Activated gamma-delta T cell treated with anti-CD3 and anti-CD28 coated beads, Interleukin-2, amount 50 U/mL, for 16 hours (primary cell): Measurements from ENCODE around the gene IRS1.
A peak's percentile ranks its signal among the peaks of the same experiment; 100 is the strongest.

ENCODE experiments used
- DNase-seq: peaks from one replicate; pipeline ENCODE4 v3.0.0-alpha.2; 2020; ENCODE audit warnings: low read depth

Gene IRS1

DNA sequence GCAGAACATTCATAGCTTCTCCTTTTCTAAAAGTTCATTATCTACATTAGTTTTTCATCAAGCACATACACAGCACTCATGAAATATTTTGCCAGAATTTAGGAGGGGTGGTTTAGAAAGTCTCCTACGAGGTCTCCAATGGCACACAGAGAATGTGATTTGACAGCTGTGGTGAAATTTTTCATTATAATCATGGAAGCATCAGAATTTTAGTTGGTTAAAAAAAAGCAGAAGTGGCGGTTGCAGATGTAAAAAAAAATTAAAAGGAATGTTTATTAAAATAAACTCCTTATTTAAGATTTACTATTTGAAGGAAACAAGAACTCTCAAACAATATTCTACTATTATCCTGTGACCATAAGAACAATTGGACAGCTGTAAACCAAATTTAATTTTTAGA lies 25.4 kb upstream of the IRS1 start:
- DNase-seq, result no peak

DNA sequence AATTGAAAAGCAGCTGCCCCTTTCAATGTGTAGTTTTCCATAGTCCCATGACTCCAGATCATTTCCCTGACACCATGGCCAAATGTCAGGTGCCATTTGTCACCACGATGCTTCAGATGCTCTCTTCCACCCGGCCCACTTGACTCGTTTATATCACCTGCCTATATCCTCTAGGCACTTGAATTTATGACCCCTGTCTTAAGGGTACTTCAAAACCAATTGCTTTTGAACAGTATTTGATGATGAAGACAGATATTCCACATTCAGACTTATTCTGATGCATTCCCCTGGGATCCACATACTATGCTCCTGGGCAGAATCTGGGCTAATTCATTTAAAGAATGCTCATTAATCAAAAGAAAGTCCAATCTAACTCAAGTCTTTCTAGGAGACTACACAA lies 19.3 kb upstream of the IRS1 start:
- DNase-seq, result no peak

DNA sequence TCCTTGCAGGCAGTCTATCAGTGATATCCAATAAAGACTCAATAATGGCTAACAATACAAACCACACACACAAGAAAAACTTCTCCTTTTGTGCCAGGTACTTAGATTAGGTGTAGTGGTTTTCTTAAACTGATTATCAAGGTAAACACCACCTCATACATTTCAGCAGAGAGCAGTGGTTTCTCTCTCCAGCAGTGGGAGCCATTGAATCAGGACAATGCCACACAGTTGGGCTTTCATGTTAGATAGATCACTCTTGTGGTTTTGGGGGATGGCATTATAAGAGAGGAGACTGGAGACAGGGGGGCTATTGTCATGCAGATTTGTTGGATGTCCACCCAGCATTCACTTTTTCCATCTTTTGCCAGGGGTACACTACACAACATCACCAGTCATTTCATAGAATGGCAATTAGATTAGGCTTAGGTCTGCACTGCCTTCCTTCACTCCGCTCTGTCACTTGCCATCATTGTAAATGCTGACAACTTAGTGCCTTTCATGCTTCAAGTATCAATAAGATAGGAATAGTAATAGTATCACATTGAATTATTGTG lies 13.6 kb upstream of the IRS1 start:
- DNase-seq, result no peak

DNA sequence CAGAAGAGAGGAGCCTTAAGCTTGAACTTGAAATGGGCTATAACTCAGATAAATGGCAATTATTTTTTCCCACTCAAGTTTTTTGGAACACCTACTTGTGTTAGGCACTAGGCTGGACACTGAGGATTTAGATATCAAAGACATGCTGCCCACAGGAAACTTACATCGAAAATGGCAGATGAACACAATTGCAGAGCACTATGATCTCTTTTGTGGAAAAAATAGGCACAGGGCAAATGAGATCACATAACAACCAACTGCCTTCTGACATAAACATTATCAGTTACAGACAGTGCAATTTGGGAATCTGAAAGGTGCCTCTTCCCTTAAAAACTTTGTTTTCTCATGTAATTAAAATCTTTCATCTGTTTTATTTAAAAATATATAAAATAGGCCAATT lies 3.8 kb upstream of the IRS1 start:
- no peak for DNase-seq

- no peak for DNase-seq
Measured at GRCh38 chr2:226802573-226802972, 3.0 kb upstream of the IRS1 start.

DNA sequence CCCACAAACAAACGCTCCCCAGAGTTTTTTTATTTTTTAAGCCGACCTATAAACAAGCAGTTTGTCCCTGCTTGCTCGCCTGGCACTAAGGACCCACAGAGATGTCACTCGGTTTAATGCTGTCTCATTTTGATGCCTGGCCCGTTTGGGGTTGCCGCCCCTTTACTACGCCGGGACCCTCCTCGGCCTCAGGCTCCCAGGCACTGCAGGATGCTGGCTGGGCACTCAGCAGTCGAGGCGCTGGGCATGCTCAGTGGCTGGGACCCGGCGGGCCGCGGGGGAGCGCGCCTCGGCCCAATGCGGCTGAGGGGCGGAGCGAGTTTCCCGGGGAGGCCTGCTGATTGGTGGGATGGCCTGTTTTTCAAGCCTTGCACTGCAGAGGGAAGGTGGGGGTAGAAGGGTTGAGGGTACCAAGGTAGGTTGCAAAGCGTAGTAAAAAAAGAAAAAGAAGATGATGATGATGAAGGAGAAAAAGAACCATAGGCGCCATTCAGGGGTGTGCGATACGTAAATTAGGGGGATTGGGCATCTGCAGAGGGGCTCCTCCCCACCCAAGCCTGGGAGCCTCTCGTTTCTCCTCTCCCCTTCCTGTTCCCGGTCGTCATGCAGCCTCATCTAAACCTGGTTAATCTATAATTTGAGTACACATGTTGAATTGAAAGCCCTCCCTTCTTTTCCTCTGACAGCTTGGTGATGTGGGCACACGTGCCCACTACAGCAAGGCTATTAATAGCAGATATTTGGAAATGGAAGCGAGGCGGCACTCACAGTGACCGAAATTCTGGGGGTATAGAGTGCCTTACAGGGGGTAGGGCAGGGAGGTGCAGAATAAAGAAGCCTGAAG lies 1.5 kb upstream of the IRS1 start:
- DNase-seq, result peak; percentile 65

GRCh38 chr2:226799976-226800940 lies 638 bp upstream of the IRS1 start:
- no peak for DNase-seq

DNA sequence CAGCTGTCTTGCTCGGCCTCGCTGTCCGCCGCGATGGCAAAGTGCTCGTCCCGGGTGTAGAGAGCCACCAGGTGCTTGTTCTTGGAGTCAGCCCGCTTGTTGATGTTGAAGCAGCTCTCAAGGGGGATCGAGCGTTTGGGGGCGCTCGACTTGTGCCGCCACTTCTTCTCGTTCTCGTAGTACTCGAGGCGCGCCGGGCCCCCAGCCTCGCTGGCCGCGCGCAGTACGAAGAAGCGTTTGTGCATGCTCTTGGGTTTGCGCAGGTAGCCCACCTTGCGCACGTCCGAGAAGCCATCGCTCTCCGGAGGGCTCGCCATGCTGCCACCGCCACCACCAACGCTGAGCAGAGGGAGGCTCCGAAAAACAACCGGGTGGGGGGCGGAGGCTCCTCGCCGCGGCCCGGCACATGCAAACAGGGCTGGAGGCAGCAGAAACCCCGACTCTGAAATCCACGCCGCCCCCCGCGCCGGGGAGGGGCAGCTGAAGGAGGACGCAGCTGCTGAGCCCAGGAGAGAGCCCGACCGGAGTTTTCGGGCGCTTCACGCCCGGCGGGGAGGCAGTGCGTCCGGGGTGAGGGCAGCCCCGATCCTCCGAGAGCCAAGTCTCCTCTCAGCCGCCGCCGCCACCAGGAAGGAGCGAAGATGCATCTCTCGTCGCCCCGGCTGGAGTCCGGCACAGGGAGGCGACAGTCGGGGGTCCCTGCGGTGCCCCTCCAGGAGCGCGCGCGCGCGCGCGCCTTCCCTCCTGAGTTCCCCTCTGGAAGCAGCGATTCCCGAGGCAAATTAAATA lies 1.0 kb downstream of the IRS1 start:
- peak; percentile 25 for DNase-seq

DNA sequence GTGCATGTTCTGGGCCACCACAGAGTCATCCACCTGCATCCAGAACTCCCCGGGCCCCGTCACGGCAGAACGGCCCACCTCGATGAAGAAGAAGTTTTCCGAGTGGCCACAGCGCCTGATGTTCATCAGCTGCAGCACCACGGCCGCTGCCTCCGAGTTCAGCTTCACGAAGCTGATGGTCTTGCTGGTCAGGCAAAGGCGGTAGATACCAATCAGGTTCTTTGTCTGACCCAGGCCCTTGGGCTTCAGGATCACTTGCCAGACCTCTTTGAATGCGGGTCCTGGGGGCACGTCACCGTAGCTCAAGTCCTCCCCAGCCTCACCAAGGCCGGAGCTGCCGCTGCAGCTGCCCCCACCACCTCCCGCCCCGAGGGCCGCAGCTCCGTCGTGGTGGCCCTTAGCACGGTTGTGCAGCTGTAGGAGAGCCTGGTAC lies 1.6 kb downstream of the IRS1 start:
- DNase-seq, result no peak

GRCh38 chr2:226797289-226797988 lies 2.2 kb downstream of the IRS1 start:
- no peak for DNase-seq

GRCh38 chr2:226796840-226797288 lies 2.8 kb downstream of the IRS1 start:
- no peak for DNase-seq

GRCh38 chr2:226796012-226796839 lies 3.4 kb downstream of the IRS1 start:
- DNase-seq, result no peak

DNA sequence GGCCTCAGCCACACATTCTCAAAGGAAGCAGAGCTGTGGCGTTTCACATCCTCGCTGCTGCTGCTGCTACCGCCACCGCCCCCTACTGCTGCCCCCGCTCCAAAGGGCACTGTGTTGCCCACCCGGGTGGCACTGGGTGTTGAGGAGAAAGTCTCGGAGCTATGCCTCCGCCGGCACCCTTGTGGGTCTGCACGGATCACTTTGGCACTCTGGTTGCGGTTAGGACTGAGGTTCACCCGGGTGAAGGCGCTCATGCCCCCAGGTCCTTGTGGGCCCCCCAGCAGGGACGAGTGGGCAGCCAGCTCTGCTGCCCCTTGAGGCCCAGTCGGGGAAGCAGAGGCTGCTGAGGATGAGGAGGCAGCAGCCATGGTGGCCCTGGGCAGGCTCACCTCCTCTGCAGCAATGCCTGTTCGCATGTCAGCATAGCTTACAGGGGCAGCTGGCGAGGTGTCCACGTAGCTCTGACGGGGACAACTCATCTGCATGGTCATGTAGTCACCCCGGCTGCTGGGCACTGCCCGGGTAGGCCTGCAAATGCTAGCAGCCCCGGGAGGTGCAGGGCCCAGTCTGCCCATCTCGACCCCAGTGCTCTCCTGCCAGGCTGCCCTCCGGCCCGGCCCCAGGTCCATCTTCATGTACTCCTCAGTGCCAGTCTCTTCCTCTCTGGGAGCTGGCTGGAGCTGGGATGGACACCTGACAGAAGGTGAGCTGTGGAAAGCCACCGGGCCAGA lies 4.2 kb downstream of the IRS1 start:
- no peak for DNase-seq

- DNase-seq, result no peak
Measured at GRCh38 chr2:226794751-226795171, 4.9 kb downstream of the IRS1 start.

DNA sequence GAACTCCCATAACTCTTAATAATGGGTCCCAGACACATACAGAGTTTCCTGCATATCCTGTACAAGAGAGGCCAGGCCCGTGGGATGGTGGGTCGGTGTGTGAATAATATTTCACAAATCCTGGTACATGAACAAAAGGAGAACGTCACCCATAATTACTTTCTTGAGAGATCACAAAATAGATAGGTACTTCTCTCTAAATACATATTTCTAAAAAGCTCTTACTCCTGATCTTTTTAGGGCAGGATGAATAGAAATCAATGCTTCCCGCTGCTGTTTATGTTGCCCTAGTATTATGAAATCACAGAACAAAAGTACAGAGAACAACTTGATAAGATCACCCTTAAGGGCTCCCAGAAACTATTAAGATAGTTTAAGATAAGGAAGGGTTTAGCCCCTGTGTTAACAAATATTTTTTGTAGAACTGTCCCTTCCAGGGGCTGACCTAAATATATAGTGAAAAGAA lies 5.4 kb downstream of the IRS1 start:
- DNase-seq, result no peak

GRCh38 chr2:226793646-226794045 lies 6.0 kb downstream of the IRS1 start:
- no peak for DNase-seq

DNA sequence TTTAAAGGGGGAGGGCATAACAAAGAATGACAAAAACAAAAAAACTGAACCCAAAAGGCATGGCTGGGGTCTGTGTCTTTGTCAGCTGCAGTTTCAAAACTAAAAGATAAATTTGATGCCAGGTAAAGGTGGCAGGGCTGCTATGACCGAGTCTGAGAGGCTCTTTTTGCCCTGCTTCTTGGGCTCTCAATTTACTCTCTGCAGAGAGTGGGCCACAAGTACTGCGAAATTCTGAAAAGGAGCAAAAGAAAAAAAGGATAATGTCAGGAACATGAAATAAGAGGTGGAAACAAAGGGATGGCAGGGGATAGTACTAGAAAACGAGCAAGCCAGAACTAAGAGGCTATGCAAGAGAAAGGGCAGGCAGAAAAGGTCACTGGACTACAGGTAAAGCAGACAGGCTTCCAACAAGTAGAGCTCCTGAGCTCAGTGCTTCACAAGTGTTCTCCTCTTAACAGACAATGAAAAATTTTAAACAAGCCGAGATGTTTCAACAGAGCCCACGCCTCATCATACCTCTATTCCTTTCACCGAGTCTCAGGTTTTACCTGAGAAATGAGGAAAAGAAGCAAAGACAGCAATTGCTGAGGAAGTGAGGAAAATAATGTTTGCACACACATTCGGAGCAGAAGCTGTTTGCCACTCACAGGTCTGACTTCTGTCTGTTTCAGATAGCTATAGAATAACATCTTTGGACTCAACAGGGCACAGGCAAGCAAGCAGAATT lies 7.3 kb downstream of the IRS1 start:
- no peak for DNase-seq

DNA sequence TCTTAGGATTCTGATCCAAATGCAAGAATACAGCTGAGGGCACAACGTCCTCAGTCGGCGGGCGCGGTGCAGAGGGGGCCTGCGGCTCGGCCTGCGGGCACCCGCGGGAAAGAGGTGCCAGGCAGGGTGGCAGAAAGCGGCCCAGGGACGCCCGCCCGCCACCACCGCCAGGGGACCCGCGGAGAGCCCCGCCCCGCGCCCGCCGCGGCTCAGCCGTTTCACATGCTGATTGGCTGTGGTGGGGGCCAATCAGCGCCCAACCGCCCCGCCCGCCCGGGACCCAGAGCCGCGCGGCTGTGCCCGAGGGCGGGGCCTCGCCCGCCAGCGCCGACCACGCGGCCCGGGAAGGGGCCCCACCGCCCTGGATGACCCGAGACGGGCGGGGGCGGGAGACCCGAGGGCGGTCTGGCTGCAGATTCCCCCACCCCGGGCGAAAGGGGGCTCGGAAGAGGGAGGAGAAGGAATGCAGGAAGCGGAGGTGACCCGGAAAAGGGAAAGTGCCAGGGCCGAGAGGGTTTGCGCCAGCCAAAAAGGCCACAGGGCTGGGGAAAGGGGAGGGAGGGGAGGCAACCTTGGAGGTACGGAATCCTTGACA lies 8.0 kb downstream of the IRS1 start:
- peak; percentile 87 for DNase-seq
